ENCODE measurements around the gene NDC80. TPM values are rescaled to one million over a fixed set of nuclear protein-coding genes. Genes with fewer than 3 reads are reported as not detected.

The NDC80 gene
- total and polyA plus RNA-seq, 8 donors = 1.7 to 47.6 (median 22.3) TPM

- DNase-seq = no peak
- H3K27ac ChIP-seq = no peak overlapping the region
- intact Hi-C loops (cut with DNase I) = no loop called here
- peaks cover 0 to 17% of the 10 kb centered on the region in 2 donors for H3K36me3 ChIP-seq
- no peak for ATAC-seq
- no peaks in the 10 kb centered on the region for H3K4me1 ChIP-seq
- no peak for TF ChIP-seq CTCF (IDR thresholded peaks at IDR 0.05)
- no peak overlapping the region for H3K4me3 ChIP-seq
- no peaks in the 10 kb centered on the region for H3K9me3 ChIP-seq
- no peaks in the 10 kb centered on the region for H3K27me3 ChIP-seq
Observed at GRCh38 chr18:2536063-2536462, 35.3 kb upstream of the NDC80 start.

- TF ChIP-seq CTCF (IDR thresholded peaks at IDR 0.05) = no peak
Observed at GRCh38 chr18:2536493-2536892, 34.9 kb upstream of the NDC80 start.

GRCh38 chr18:2537296-2537695, 34.1 kb upstream of the NDC80 start:
- DNase-seq = no peak
- H3K9me3 ChIP-seq = no peaks in the 10 kb centered on the region
- H3K4me1 ChIP-seq = no peaks in the 10 kb centered on the region
- no peak for TF ChIP-seq CTCF (IDR thresholded peaks at IDR 0.05)
- no peak overlapping the region for H3K27ac ChIP-seq
- H3K36me3 ChIP-seq = peaks cover 0 to 17% of the 10 kb centered on the region in 2 donors
- H3K27me3 ChIP-seq = no peaks in the 10 kb centered on the region
- no peak for ATAC-seq
- H3K4me3 ChIP-seq = no peak overlapping the region
- intact Hi-C loops (cut with DNase I) = no loop called here

More at GRCh38 chr18:2536493-2536892, 34.9 kb upstream of the NDC80 start:
- ATAC-seq = peak; percentile 75
- intact Hi-C loops (cut with DNase I) = no loop called here
- H3K27me3 ChIP-seq = no peaks in the 10 kb centered on the region
- peak overlapping the region in 1 of 2 donors; percentile 10 for H3K27ac ChIP-seq
- no peak overlapping the region for H3K4me3 ChIP-seq
- no peaks in the 10 kb centered on the region for H3K9me3 ChIP-seq
- H3K4me1 ChIP-seq = no peaks in the 10 kb centered on the region
- DNase-seq = peak in 1 of 4 donors; percentile 21
- H3K36me3 ChIP-seq = peaks cover 0 to 17% of the 10 kb centered on the region in 2 donors

GRCh38 chr18:2538236-2538635, 33.1 kb upstream of the NDC80 start:
- intact Hi-C loops (cut with DNase I) = no loop called here
- no peak for DNase-seq

GRCh38 chr18:2538844-2539243, 32.5 kb upstream of the NDC80 start:
- TF ChIP-seq CTCF (IDR thresholded peaks at IDR 0.05) = no peak
- Histone ChIP-seq H3K9me3 (no peaks in the 10 kb centered on the region), H3K27ac (no peak overlapping the region), H3K27me3 (no peaks in the 10 kb centered on the region), H3K36me3 (peaks cover 0 to 21% of the 10 kb centered on the region in 2 donors), H3K4me1 (no peaks in the 10 kb centered on the region), H3K4me3 (no peak overlapping the region)
- intact Hi-C loops (cut with DNase I) = no loop called here
- ATAC-seq (no peak), DNase-seq (no peak)

More at GRCh38 chr18:2538236-2538635, 33.1 kb upstream of the NDC80 start:
- no peak for TF ChIP-seq CTCF (IDR thresholded peaks at IDR 0.05)
- H3K27ac ChIP-seq = no peak overlapping the region
- no peaks in the 10 kb centered on the region for H3K9me3 ChIP-seq
- H3K27me3 ChIP-seq = no peaks in the 10 kb centered on the region
- no peak overlapping the region for H3K4me3 ChIP-seq
- no peaks in the 10 kb centered on the region for H3K4me1 ChIP-seq
- no peak for ATAC-seq
- peaks cover 0 to 17% of the 10 kb centered on the region in 2 donors for H3K36me3 ChIP-seq
